ENCODE measurements around the gene LIN28B.

The LIN28B gene

GRCh38 chr6:105116150-105116549 lies 159.2 kb downstream of the LIN28B start:
- no peak for DNase-seq

GRCh38 chr6:105120570-105120969 lies 163.7 kb downstream of the LIN28B start:
- no peak for DNase-seq

- DNase-seq: no peak
These were observed 165.1 kb downstream of the LIN28B start for GRCh38 chr6:105121981-105122380.

GRCh38 chr6:105122717-105123116 lies 165.8 kb downstream of the LIN28B start:
- DNase-seq: no peak
